ENCODE data around the gene NGFR.
"Not testable (repeated sequence)": the region's sequence is repeated elsewhere in the genome, so short reads cannot be mapped to it uniquely, and the experiment has no call there.

The NGFR gene

DNA sequence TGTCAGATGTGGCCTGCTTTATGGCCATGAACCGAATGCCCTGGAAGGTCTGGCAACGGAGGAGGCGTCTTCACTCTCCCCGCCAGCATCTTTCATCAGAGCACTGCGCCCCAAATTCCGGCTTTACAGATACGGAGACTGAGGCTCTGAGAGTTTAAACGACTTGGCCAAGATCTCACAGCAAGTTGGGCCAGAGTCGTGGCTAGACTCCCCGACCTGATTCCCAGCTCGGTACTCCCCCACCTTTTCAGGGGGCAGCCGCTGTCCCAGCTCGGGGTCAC, 1.7 kb downstream of the NGFR start:
- no peak for DNase-seq

GRCh38 chr17:49497148-49498028, 2.3 kb downstream of the NGFR start:
- DNase-seq, result no peak

GRCh38 chr17:49498029-49498615, 3.0 kb downstream of the NGFR start:
- DNase-seq, result no peak

GRCh38 chr17:49501496-49501895, 6.4 kb downstream of the NGFR start:
- DNase-seq, result no peak

GRCh38 chr17:49502254-49502653, 7.2 kb downstream of the NGFR start:
- no peak for DNase-seq

DNA sequence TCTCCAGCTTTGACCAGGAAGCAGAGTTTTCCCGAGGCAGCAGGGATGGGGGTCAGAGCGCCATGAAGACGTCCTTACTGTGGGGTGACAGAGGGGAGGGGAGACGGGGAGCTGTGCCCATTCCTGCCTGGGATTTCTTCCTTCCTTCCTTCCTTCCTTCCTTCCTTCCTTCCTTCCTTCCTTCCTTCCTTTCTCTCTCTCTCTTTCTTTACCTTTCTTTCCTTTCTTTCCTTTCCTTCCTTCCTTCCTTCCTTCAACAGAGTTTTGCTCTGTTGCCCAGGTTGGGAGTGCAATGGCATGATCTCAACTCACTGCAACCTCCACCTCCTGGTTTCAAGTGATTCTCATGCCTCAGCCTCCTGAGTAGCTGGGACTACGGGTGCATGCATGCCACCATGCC, 7.6 kb downstream of the NGFR start:
- DNase-seq, result not testable (repeated sequence)

DNA sequence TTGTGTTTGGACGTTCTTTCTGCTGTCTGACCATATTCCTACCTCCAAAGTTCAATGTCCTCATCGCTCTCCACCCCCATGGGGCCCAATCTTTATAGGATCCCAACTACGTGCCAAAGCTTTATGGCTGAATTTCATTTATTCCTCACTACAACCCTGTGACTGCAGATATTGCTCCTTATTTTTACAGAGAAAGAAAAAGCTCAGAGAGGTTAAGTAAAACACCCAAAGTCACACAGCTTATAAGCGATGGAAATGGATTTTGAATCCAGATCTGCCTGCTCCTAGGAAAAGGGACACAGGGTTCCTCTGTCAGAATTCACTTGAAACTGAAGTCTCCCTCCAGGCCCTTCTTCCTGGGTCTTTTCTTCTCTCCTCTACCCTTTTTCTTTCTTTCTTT, 9.3 kb downstream of the NGFR start:
- no peak for DNase-seq

DNA sequence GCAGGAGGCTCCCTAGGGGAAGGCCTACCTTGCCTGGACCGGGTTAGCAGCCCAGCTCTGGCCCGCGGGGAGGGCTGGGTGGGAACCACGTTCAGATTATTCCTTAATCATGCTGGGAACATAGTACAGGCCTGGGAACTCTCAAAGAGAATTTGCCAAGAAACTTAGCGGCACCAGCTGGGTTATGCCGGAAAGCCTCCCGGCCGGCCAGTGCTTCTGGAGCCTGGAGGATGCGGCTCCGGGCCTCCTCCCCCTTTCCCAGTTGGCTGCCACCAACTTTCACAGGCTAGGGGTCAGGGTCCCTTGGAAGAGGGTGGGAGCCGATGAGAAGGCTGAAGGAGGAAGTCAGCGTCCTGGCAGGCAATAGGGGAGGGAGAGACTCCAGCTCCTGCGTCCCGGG, 10.8 kb downstream of the NGFR start:
- DNase-seq, result no peak

- DNase-seq, result no peak
Observed at GRCh38 chr17:49506282-49506681, 11.2 kb downstream of the NGFR start.

DNA sequence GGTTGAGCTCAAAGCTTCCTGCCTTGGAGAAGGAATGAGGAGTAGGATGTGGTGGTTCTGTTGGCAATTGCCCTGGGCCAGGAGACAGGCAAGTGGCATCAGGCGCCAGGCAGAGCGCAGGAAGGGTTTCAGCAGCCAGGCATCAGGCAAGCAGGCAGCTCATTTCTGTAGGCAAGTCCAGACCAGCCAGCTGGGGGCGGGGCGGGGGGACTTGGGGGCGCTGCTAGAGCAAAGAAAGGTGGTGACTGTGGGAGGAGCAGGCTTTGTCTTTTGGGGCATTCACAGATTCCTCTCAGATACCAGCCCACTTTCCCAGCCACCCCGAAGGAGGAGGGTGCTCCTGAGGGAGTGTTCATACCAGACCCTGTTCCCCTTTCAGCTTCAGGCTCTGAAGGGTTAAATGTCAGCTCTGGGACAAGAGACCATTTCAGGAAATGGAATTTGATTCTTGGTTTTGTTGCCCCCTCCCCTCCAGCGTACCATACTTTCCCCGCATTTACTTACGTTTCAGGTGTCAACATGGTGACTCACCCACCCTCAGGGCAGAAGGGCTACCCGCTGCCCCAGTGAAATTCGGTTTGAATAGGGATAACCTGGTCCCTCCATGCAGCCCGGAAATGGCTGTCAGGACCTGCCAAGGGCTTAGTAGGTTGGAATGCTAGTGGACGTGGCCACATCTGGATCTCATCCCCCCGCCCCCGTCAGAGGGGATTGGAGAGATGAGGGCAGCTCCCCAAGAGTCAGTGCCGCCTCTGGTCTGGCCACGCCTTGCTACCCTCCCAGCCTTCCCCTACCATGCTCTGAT, 13.2 kb downstream of the NGFR start:
- no peak for DNase-seq

- no peak for DNase-seq
Observed at GRCh38 chr17:49508866-49509587, 13.9 kb downstream of the NGFR start.

DNA sequence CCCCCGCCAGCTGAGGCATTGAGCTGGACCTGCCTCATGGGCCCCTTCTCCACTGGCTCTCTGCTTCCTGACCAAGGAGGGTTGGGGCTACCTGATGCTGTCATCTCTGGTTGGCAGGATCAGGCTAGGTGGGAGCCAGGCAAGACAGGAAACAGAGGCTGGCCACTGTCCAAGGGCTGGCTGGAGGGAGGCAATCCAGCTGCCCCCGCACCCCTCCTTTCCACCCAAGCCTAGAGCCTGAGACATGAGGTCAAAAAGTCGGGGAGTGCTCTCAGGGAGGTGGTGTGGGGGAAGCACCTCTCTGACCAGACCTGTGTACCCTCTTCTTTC, 14.5 kb downstream of the NGFR start:
- DNase-seq, result no peak

- DNase-seq, result no peak
Observed at GRCh38 chr17:49510059-49510719, 15.1 kb downstream of the NGFR start.

- no peak for DNase-seq
Observed at GRCh38 chr17:49510720-49511110, 15.6 kb downstream of the NGFR start.

DNA sequence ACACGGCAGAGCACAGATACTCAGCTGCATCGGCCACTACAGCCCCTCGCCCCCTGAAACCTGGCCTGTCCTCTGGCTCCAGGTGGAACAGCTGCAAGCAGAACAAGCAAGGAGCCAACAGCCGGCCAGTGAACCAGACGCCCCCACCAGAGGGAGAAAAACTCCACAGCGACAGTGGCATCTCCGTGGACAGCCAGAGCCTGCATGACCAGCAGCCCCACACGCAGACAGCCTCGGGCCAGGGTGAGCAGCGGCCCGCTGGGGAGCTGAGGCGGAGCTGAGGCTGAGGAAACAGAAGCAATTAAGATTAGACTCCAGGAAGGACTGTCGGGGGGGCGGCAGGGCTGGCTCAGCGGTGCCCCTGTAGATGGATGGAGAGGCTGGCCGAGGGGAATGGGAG, 16.7 kb downstream of the NGFR start:
- no peak for DNase-seq

DNA sequence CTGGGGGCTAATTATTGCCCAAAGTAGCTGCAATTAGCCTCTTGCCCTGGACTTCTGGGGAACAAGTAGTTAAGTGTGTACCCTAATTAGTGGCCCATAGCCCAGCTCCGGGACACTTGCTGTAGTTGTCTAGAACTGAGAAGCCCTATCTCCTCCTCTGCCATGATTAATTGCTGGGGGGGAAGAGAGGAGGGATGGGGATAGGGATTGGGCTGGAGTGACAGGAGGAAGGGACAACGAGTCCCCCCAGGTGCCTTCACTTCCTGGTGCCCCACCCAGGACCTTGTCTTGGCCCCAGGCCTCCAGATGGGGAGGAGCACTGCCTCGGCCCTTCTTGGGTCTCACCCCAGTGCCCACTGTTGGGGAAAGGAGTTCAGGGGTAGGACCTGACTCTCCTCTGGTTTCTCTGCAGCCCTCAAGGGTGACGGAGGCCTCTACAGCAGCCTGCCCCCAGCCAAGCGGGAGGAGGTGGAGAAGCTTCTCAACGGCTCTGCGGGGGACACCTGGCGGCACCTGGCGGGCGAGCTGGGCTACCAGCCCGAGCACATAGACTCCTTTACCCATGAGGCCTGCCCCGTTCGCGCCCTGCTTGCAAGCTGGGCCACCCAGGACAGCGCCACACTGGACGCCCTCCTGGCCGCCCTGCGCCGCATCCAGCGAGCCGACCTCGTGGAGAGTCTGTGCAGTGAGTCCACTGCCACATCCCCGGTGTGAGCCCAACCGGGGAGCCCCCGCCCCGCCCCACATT, 17.4 kb downstream of the NGFR start:
- no peak for DNase-seq

GRCh38 chr17:49513044-49513395, 17.9 kb downstream of the NGFR start:
- no peak for DNase-seq

DNA sequence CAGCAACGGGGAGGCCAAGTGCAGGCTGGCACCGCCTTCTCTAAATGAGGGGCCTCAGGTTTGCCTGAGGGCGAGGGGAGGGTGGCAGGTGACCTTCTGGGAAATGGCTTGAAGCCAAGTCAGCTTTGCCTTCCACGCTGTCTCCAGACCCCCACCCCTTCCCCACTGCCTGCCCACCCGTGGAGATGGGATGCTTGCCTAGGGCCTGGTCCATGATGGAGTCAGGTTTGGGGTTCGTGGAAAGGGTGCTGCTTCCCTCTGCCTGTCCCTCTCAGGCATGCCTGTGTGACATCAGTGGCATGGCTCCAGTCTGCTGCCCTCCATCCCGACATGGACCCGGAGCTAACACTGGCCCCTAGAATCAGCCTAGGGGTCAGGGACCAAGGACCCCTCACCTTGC, 18.5 kb downstream of the NGFR start:
- no peak for DNase-seq

DNA sequence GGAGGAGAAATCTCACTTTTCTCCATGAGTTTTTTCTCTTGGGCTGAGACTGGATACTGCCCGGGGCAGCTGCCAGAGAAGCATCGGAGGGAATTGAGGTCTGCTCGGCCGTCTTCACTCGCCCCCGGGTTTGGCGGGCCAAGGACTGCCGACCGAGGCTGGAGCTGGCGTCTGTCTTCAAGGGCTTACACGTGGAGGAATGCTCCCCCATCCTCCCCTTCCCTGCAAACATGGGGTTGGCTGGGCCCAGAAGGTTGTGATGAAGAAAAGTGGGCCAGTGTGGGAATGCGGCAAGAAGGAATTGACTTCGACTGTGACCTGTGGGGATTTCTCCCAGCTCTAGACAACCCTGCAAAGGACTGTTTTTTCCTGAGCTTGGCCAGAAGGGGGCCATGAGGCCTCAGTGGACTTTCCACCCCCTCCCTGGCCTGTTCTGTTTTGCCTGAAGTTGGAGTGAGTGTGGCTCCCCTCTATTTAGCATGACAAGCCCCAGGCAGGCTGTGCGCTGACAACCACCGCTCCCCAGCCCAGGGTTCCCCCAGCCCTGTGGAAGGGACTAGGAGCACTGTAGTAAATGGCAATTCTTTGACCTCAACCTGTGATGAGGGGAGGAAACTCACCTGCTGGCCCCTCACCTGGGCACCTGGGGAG, 19.1 kb downstream of the NGFR start:
- DNase-seq, result no peak

GRCh38 chr17:49515196-49515770, 20.2 kb downstream of the NGFR start:
- peak; percentile 61 to 66 for DNase-seq

- DNase-seq, result no peak
Observed at GRCh38 chr17:49516180-49516579, 21.1 kb downstream of the NGFR start.
